Activated naive CD4-positive, alpha-beta T cell (primary cell): ENCODE data around the gene IL26.
"Not testable (repeated sequence)": the region's sequence is repeated elsewhere in the genome, so short reads cannot be mapped to it uniquely, and the experiment has no call there.

Experiments
- DNase-seq, 4 experiments: peaks; one replicate each; lab custom pipeline; 2025; lab: John Stamatoyannopoulos, UW

IL26 gene

DNA sequence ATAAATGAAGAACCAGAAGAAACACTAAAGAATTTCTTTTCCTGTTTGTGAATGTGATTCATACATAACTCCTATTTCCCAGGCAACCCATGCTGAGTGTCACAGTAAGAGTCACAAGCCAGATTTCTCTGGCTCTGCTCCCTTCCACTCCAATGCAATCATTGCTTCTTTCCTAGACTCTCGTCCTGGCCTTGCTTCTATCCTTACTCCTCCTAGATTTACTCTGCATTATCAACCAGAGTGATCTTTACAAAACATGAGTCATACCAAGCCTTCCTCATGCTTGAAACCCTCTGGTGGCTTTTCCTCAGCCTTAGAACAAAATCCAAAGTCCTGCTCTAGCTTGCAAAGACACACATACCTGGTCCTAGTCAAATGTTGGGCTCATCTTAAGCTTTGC lies 14.5 kb upstream of the IL26 start:
- no peak for DNase-seq

DNA sequence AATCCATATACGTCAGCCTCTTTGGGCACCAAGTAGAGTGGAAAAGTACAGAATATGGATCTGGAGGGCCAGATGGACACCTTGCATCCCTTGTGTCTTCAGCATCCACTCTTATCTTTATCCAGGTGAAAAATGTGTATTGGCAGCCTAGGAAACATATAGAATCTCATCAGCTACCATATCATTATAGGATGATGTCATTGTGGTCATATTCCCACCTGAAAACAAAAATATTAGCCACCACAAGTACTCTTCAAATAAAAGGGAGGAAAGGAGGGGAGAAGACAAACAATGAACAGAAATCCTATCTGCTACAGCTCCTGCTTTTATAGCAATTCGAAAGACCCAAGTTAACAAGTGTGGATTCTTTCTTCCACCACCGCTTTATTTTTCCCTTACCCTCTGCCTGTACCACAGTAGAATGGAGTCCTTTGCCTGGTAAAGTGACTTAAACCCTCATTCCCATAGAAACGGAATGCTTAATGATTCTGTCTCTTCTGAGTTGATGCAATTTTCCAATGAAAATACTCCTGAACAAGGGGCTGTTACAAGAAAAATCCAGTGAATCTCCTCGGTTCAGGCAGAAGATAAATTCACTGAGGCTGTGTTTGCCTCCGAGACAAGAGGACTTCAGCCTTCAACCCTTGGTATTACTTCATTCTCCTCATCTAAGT lies 13.8 kb upstream of the IL26 start:
- DNase-seq = no peak

DNA sequence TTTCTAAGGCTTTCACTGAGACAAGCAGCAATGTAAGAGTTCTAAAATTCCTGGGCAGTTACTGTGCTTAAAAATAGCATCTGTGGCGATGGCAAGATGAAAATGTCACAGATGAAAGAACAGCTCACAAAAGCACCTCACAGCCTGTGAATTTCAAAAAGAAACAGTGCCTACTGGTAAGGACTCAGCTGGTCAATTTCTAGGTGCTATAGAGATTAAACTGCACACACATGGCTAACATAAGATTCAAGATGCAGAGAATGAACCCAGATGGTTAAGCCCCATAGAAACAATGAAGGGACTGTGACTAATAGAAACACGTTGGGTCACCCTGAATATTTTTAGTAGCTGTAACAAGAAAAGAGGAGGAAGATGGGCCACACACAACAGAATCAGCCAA lies 12.0 kb upstream of the IL26 start:
- DNase-seq = no peak

DNA sequence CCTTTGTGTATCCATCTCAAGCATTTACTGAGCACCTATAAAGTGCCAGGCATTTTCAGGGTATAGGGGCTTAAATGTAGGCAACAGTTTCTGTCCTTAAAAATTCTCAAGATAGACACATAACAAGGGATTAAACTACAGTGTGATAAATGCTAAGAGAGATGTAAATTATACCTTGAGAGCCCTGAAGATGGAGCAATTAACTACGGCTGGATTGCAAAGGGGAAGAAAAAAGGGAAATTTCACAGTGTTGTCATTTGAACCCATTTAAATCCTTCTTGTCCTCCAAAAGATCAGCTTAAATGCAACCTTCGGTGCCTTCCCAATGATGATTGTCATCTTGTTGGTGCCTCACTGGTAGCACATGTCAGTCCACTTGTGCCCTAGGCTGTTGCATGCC lies 11.5 kb upstream of the IL26 start:
- DNase-seq = no peak

DNA sequence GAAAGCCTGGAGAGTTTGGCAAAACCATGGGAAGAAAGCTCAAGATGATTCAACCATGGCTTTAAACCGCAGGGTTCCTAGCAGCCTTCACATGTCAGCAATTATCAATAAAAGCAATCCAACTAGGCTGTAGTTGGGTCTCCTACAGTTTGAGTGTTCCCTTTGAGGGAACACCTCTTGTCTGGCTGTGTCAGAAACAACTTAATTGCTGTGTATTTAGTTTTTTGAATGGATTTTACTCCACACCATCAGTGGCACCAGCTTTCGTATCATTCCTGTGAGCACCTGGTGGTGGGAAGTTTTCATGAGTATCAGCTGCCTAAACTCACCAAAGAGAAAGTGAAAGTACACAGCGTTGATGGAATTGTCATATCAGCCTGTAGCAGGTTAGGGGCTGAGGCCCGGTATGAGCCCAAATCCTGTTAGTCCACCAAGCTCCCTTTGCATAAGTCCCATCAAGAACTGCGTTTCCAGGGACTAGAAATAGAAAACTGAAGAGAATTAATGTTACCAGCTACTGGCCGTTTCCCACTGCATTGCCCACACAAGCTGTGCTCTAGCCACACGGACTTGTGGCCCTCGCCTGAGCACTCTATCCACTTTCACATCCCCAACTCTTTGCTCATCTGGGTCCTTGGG lies 10.9 kb upstream of the IL26 start:
- DNase-seq = peak in 1 of 4 experiments; percentile 11

GRCh38 chr12:68235576-68235975 lies 10.0 kb upstream of the IL26 start:
- DNase-seq = no peak

DNA sequence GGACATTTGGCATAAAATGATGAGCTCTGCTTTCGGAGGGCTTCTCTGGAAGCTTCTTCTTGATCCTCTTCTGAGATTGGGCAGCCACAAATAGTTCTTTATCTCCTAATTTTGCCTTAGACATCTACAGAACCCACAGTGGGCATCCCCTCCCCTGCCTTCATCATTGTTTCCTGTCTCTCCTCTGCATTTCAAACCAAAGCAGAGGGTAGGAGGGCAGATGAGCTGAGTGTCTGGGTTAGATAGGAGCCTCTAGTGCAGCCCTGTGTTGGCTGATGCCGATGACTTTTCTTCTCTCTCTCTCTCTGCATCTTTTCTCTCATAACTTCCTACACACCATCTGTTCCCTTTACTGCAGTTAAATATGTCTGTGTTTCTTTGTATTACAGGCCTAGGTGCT lies 8.5 kb upstream of the IL26 start:
- no peak for DNase-seq

GRCh38 chr12:68233498-68233897 lies 7.9 kb upstream of the IL26 start:
- DNase-seq = no peak

DNA sequence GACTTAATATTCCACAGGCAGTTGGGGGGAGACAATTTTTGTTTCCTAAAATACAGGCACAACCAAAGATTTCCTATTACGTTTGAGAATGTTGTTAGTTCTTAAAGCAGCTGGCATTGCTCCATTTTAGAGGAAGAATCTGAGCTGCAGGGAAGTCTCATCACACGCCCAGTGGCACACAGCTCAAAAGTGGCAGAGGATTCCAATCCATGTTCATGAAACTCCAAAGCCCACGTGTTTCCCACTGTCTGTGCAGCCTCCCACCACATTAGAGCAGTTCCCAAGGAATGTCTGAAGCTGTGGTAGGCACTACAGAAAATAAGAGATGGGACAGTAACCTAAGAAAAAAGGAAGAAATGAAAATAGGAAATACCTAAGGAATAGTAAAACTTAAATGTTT lies 6.1 kb upstream of the IL26 start:
- no peak for DNase-seq

DNA sequence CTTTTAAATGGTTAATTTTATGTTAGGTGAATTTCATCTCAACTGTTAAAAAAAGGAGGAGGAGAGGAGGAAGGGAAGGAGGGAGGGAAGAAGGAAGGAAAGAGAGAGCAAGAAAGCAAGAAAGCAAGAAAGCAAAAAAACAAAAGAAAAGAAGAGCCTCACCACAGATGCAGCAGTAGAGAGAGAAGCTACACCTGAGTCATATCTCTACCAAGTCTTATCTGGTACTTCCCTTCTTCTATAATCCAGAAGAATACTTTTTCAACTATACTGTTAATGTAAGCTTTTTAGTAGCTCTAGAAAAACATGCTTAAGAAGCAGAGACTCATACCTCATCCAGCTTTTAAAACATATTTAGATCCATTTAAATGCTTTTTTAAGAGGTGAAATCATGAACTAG lies 5.6 kb upstream of the IL26 start:
- DNase-seq = no peak

DNA sequence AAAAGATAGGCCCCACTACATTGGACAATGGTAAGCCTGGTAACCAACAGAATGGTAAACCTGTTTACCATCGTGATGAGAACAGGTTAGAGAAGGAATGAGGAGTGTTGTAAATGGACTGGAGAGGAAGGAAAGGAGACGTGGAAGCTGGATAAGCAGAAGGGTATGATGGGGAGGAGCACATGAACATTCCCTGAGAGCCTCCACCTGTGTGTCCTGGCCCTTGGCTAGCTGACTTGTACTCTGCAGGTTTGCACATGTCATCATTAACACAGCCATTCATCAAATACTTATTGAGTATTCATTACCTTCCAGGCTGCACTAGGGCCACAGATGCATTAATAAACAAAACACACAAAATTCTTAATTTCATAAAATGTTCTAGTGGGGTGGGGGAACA lies 4.3 kb upstream of the IL26 start:
- no peak for DNase-seq

DNA sequence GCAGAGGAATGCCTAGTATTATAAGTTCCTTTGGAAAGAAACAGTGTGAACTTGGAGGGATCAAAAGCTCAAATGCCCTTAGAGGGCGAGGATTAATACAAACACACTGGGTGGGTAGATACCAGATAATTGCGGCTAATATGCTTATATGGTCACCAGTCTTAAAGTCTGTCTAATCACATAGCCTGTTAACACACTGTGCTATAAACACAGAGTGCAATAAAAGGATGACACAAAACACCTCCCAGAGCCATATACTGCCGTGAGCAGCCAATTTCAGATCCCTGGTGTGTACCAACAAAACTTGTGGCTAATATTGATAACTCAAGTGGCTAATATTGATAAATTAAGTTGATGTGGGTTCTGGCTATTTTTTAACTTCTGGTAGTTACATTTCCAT lies 1.7 kb upstream of the IL26 start:
- DNase-seq = no peak

DNA sequence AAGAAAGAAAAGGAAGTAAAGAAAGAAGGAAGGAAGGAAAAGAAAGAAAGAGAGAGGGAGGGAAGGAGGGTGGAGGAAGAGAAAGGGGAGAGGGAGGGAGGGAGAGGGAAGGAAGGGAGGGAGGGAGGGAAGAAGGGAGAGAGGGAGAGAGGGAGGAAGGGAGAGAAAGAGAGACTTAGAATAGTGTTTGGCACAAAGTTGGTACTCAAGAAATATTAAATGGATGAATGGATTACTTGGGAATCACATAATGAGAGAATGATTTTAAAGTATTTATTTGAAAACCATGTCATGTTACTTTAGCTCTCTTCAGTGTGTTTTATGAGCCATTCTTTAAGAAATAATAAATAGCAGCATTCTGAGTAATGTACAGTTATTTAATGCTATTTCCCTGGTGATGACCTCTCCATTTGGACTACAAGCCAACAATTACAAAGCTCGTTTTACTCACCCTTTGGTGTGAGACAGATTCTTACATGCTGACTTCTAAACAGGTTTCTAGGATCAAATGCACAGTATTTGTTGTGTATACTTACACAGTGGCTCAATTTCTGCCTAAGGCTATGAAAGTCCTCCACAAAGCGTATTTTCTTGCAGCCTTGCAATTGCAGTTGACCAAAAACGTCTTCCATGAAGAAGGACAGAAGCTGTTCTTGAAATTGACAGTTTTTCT lies 861 bp downstream of the IL26 start:
- DNase-seq = no peak

GRCh38 chr12:68223067-68223747 lies 2.4 kb downstream of the IL26 start:
- DNase-seq = peak; percentile 12 to 48 (median 26)

DNA sequence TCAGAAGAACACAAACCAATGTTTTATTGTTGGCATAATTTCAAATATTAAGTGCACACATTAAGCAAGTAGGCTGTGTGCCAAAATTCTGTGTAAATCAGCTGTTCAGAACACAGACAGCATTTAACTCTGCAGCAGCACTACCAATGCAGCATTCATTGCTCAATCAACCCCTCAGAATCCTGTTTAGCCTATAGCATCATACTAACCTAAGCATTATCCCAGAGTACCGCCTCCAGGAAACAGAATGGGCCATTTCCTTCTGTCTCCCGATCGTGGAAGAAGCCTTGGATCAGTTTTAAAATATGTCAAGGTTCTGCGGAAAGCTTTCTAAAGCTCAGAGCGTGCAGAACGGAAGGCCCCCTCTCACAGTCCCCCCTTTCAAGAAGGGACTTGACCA lies 3.3 kb downstream of the IL26 start:
- no peak for DNase-seq

- no peak for DNase-seq
Measured at GRCh38 chr12:68221497-68221896, 4.1 kb downstream of the IL26 start.

DNA sequence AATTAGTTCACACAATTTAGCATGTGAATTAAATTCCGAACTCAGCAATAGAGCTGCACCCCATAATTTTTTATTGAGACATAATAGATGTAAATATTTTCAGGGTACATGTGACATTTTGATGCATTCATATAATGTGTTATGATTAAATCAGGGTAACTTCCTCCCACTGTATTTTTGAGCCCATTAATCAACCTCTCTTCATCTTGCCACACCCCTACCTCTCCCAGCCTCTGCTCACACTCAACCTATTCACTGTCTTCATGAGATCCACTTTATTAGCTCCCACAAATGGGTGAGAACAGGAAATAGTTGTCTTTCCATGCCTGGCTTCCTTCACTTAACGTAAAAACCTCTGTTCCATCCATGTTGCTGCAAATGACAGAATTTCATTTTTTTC lies 14.7 kb downstream of the IL26 start:
- DNase-seq = no peak

DNA sequence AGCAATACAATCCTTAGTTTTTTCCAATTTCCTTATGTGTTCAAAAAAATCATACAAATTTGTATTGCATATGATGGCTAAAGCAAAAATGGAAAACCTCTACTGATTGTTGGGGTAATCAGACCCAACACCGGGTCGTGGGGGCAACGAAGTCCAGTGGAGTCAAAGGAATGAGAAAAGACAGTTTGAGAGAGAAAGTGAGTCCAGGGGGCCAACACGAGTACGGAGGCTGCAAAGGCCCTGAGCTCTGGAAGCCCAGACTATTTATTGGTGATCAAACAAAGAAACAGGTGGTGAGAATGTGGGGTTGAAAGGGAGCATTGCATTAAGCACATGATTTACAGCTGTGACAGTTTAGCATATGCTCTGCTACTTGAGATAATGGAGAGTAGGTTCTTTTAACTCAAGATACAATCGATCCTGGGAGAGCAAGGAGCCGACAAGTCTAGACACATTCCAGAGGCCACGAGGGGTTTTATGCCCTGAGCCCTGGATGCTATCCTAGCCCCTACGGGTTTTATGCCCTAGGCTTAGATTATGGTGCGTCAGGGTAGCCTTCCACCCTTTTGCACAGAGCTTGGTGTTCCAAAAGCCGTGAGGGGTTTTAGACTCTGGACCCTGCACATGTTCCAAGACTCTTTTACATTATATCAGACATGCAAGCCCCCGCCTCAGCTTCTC lies 16.4 kb downstream of the IL26 start:
- not testable (repeated sequence) for DNase-seq

GRCh38 chr12:68207276-68207675 lies 18.3 kb downstream of the IL26 start:
- DNase-seq = no peak

DNA sequence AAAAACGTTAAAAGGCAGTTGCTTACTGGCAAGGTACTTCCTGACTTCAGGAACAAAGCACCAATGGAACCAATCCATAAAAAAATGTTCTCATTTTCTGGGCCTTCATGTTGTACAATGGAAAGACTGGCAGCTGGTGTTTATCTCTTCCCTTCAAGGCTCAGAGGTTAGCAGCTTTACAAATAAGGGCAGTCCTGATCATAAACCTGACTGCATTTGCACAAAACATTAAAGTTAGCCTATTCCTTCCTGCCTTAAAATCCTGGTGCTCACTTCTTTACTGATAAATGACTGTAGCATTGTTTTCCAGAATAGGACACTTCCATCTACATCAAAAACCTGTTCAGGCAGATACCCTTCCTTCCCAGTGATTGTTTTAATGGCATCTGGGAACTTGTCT lies 19.2 kb downstream of the IL26 start:
- DNase-seq = no peak

DNA sequence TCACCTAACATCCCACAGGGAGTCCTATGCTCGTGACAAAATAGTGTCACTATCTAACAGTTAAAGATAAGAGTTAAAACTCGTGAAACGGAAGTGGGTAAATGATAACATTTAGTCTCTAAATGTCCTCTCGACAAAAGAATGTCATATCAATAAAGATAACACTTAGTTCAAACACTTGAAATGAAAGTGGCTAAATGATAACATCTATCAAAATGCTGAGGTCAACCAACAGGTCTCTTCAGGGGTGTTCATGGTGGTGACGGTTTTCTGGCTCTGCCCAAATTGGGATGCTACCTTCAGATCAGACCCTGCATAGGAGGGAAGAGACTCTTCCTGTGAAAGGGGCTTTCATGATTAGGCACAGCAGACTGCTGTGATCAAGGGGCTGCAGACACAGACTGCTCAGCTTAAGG lies 22.1 kb downstream of the IL26 start:
- DNase-seq = no peak

DNA sequence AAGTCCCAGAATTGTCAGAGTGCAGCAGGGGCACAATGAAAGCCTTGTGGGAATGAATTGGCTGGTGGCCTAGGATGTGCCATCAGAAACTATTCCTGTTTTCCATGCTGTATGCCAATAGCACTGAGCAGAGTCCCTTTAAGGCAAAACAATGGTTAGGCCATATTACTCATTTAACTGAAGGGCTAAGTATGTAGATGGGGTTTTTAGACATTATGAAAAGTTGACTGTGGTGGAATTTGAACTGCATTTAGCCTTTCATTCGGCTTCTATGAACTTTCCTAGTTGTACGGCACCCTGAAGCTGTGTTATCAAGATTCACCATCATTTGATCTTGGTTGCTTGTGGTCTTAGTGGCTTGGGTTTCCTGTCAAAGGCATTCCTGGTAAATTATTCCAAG lies 24.8 kb downstream of the IL26 start:
- no peak for DNase-seq
